SIG-M5 treated with dmso at 0.1 percent for 504 hours (cell line): ENCODE measurements around the gene POLD2.
"Not testable (repeated sequence)": the region's sequence is repeated elsewhere in the genome, so short reads cannot be mapped to it uniquely, and the experiment has no call there.

ENCODE experiments used
- DNase-seq: peaks from one replicate; lab custom pipeline; 2025; ENCODE audit not compliant: unreplicated experiment; lab: John Stamatoyannopoulos, UW

POLD2 gene

GRCh38 chr7:44123190-44124003 is at the start of gene POLD2:
Gene POLD2 (minus strand): TSS chr7:44123548. CDS start chr7:44122053, 1,495 bp downstream.
- DNase-seq, result peak; percentile 96

- no peak for DNase-seq
Observed at GRCh38 chr7:44172803-44173424, 49.6 kb upstream of the POLD2 start.

GRCh38 chr7:44172352-44172751 is 49.0 kb upstream of the POLD2 start:
- no peak for DNase-seq

- DNase-seq, result not testable (repeated sequence)
Observed at GRCh38 chr7:44171901-44172300, 48.6 kb upstream of the POLD2 start.

GRCh38 chr7:44167920-44168319 is 44.6 kb upstream of the POLD2 start:
- peak; percentile 37 for DNase-seq

- DNase-seq, result no peak
Observed at GRCh38 chr7:44163591-44163990, 40.2 kb upstream of the POLD2 start.

GRCh38 chr7:44162785-44163395 is 39.5 kb upstream of the POLD2 start:
- DNase-seq, result no peak

- no peak for DNase-seq
Observed at GRCh38 chr7:44162179-44162578, 38.8 kb upstream of the POLD2 start.

GRCh38 chr7:44161371-44161770 is 38.0 kb upstream of the POLD2 start:
- no peak for DNase-seq

GRCh38 chr7:44159824-44160630 is 36.7 kb upstream of the POLD2 start:
- DNase-seq, result no peak

- no peak for DNase-seq
Observed at GRCh38 chr7:44158873-44159631, 35.7 kb upstream of the POLD2 start.

GRCh38 chr7:44158096-44158872 is 34.9 kb upstream of the POLD2 start:
- no peak for DNase-seq

- DNase-seq, result no peak
Observed at GRCh38 chr7:44157116-44158080, 34.0 kb upstream of the POLD2 start.

GRCh38 chr7:44156453-44157010 is 33.2 kb upstream of the POLD2 start:
- no peak for DNase-seq

GRCh38 chr7:44155191-44156185 is 32.1 kb upstream of the POLD2 start:
- no peak for DNase-seq

- no peak for DNase-seq
Observed at GRCh38 chr7:44154703-44155102, 31.4 kb upstream of the POLD2 start.

- no peak for DNase-seq
Observed at GRCh38 chr7:44153948-44154335, 30.6 kb upstream of the POLD2 start.
